KOPT-K1 (cell line): ENCODE data around the gene ANKRD33.

Experiments used
- H3K27ac ChIP-seq: fragments of 200-600 bp; sonication (generic); 2 replicates; pipeline ENCODE4 v1.5.1; 2016; ENCODE audit warnings: antibody characterized with exemption, mild to moderate bottlenecking, low read depth, low read length; ENCODE audit not compliant: poor library complexity, severe bottlenecking
- H3K36me3 ChIP-seq: fragments of 200-600 bp; sonication (generic); 2 replicates; pipeline ENCODE4 v1.5.1; 2017; ENCODE audit warnings: antibody characterized with exemption, mild to moderate bottlenecking, low read length, moderate library complexity; ENCODE audit not compliant: insufficient read depth
- H3K9me3 ChIP-seq: fragments of 200-600 bp; sonication (generic); 2 replicates; pipeline ENCODE4 v1.5.1; 2017; ENCODE audit warnings: antibody characterized with exemption, low read length, mild to moderate bottlenecking; ENCODE audit not compliant: insufficient read depth, poor library complexity, severe bottlenecking

The ANKRD33 gene

DNA sequence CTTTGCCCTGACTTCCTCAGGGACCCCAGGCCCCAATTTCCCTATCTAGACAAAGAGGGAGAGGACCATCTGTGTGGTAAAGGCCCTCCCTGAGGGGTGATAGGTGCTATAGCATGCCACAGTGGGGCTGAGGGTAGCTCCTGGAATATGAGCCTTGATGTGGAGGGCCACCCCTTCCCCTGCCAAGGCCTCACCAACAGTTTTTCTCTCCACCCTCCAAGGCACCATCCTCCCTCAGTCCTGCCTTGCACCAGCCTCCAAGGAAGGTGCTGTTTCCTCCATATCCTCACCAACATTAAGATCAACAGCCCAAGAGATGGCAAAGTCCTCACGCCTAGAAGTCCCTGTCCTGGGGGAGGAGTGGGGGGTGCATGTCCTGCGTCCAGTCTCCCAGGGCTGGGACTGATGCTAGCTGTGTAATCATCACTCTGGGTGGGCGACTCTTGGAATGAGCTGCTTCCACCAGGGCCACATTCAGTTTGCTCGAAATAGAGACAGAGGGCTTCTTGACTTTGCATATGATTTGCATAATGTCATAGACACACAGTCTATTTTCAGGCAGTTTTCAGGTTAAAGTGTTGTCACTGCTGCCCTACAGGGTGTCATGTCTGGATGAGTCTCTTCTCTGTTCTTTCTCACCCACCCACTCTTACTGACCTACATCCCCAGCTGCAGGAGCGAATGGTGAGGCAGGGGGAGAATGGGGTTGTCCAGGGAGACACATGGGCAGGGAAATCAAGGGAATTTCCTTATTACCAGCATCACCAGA lies 36.8 kb downstream of the ANKRD33 start:
- Histone ChIP-seq H3K27ac (no peak overlapping the region), H3K36me3 (no peaks in the 10 kb centered on the region)

DNA sequence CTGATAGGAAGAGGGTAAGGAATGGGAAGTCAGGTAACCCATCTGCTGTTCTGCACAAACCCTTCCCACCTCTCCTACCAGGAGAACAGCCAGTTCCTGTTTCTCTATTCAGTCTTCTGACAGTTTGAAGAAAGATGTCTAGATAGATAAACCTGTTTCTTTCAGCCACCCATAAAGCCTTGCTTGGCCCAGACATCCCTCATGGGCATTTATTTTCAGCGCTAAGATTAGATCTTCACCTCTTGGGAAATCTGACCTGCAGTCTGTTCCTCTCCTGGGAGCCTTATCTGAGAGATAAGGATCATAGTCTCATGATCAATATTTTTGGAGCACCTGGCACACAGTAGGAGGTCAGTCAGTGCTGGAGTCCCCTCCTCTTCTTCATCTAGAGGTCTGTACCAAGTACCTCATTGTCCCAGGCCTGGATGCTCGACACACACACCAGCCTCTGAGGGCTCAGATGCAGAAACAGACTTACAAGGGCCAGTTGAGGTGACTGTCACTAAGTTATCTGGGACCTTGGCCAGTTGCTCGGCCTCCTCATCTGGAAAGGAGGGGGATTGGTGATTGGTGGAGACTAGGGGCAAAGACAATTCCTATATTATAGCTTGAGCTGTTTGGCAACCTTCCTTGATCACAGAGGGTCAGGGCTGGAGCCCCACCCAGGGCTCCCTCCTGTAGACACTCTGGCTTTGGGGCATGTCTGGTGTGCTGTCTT lies 37.6 kb downstream of the ANKRD33 start:
- no peaks in the 10 kb centered on the region for H3K36me3 ChIP-seq
- no peaks in the 10 kb centered on the region for H3K9me3 ChIP-seq
- no peak overlapping the region for H3K27ac ChIP-seq

More for the DNA sequence above, 36.8 kb downstream of the ANKRD33 start:
- no peaks in the 10 kb centered on the region for H3K9me3 ChIP-seq

DNA sequence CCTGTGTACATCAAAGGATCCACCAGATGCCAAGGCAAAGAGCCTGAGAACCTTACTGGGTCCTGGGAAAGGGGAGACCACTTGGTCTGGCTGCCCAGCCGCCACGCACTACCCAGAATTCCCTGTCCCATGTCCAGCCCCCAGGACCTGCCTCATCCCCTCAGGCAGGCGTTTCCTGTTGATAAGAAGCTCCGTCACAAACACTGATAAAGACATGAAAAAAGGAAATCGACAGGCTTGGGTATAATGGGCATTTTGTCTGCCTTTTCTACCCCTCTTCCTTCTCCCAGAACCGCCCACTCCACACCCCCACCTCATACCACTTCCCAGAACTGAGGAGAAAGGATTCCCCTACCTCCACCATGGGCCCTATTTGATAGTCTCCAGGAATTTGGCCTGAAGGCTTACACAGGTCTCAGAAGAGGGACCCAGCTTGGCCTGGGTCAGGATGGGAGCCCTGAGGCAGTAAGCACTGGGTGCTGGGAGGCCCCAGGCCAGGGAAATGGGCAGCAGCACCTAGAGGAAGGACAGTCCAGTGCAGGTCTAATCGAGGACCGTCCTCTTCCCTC lies 38.2 kb downstream of the ANKRD33 start:
- no peaks in the 10 kb centered on the region for H3K36me3 ChIP-seq
- H3K27ac ChIP-seq, result no peak overlapping the region
- no peaks in the 10 kb centered on the region for H3K9me3 ChIP-seq

DNA sequence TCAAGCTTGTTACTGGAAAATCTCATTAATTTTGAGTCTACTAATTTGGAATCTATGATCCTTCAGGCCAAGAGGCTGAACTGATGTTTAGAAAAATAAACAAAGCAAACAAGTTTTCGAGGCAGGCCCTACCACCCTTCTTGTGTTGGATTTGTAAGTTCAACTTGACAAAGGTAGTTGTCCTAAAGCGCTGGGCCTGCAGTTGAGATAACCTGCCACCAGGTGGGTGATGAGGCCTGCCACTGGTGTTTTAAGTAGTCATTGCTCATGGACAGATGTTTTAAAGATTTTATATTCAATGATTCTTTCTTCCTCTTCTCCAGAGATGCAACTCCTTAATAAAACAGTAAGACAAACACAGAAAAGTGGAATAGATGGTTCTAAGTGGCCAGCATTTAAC lies 38.8 kb downstream of the ANKRD33 start:
- H3K27ac ChIP-seq, result no peak overlapping the region
- H3K36me3 ChIP-seq, result no peaks in the 10 kb centered on the region
- no peaks in the 10 kb centered on the region for H3K9me3 ChIP-seq

DNA sequence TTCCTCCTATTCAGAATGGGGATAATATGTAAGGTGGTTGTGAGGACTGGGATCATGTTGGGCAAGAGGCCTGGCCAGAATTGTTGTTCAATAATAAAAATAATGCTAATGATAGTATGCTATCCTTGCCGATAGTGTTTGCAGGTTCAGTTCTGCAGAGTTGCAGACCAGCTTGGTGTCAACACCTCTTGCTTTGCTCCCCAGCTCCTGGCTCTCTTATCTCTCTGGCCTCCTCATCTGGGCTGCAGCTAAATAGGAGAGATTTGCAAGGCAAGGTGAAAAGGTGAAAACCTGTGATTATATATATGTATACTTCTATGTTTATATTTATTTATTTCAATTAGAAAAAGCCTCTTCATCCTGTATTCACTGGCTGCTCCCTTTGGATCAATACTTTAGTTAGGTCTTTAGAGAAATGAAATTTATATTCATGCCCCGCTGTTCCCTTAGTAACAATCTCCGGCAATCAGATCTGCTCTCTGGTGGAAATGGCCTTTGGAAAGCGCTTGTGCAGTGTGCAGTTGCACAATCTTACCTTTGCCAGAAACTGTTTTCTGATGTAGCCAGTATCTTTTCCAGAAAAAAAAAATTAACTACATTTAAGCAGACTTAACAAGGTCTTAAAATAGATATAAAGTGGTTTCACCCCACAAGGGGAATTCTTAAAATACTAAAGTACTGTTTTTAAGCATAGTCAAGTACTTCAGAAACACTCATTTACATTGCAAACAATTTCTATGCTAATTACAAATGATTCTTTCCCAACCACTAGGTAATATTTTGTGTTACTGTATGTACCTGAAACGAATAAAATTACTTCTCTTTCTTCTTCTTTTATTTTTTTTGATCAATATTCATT lies 44.5 kb downstream of the ANKRD33 start:
- no peak overlapping the region for H3K27ac ChIP-seq
- no peaks in the 10 kb centered on the region for H3K36me3 ChIP-seq
- H3K9me3 ChIP-seq, result no peaks in the 10 kb centered on the region

DNA sequence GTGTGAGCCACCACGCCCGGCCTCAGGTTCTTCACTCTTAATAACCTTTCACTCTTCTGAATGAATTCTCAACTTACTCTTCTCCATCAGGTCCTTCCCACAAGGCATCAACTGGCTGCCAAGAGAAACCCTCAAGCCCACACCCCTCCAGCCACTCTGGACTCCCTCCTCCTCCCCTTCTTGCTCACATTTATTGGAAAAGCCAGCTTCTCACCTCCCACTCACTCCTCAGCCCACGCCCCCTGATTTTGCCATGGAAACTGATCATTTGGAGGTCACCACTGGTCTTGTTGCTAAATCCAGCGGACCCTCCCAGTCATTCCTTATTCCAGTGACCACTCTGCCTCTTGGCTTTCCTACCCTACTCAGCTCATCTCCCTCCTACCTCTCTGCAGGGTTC lies 46.2 kb downstream of the ANKRD33 start:
- Histone ChIP-seq H3K9me3 (no peaks in the 10 kb centered on the region), H3K36me3 (no peaks in the 10 kb centered on the region), H3K27ac (no peak overlapping the region)

DNA sequence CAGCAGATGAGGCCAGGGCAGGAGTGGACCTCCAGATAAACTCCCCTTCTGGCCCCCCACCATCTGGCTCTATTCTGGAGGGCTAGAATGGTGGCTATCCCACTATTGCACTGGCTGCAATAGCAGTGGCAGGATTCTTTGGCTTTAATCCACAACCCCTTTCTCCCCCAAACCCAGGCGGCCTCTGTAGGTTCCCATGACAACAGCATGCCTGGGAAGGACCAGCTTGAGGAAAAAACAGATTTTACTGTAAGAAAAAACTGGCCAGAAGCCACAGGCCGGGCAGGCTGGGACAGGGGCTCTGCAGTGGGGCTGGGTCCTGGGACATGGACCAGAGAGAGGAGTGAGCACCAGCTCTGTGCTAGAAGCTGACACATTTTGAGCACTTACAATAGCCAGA lies 50.0 kb downstream of the ANKRD33 start:
- Histone ChIP-seq H3K36me3 (no peaks in the 10 kb centered on the region), H3K9me3 (no peaks in the 10 kb centered on the region), H3K27ac (no peak overlapping the region)

DNA sequence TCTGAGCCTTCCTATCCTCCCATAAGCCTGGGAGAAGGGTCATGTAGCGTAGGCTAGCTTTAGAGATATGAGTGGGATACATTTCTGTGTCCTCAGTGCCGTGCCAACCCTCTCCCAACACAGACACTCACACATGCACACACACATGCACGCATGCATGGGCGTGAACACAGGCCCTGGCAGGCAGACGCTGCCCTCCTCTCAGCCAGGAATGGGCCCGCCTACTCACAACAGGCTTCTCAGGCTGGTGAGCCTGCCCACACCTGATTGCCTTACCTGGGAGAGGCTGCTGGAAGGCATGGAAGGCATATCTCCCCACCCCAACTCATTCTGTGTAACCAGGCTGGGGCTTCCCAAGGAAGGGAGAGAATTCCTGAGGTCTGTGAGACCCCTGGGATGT lies 50.8 kb downstream of the ANKRD33 start:
- no peaks in the 10 kb centered on the region for H3K36me3 ChIP-seq
- no peak overlapping the region for H3K27ac ChIP-seq
- no peaks in the 10 kb centered on the region for H3K9me3 ChIP-seq

DNA sequence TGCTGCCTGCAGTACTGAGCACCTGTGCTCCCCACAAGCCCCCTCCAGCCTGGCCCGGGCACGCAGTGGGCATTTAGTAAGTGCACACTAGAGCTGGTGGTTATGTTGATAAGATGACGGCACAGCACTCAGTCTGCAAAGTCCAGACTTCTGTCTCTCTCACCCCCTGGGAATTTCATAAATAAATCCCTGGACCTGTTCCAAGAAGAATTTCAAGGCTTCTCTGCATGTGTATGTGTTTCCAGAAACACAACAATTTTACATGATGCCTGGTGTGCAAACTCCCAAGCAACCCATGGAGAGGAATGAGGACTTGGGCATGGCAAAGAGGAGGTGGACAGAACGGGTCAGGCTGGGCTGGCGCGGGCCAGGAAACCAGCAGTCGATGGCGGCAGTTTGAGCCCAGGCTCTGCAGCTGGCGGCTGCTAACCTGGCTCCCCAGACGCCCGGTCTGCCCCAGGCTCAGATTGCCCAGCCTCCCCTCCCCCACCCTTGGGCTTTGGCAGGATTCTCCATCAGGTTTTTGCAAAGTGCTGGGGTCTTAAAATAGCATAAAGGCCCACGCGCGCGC lies 53.2 kb downstream of the ANKRD33 start:
- peaks cover 19% of the 10 kb centered on the region for H3K9me3 ChIP-seq
- no peaks in the 10 kb centered on the region for H3K36me3 ChIP-seq
- no peak overlapping the region for H3K27ac ChIP-seq
